GM13977 (cell line): ENCODE measurements around the gene CCR5AS.

Source experiments
- DNase-seq: peaks from one replicate; pipeline ENCODE4 v3.0.0; 2012; ENCODE audit warnings: low spot score
- CTCF ChIP-seq: IDR thresholded peaks from 2 replicates; pipeline ENCODE4 v1.5.1; 2012; ENCODE audit warnings: mild to moderate bottlenecking, control low read depth; ENCODE audit not compliant: insufficient read depth; ENCODE audit errors: extremely low read depth, missing control alignments
- in situ Hi-C: fragments of 300-500 bp; cut with MboI; formaldehyde crosslinking; loops from one replicate; pipeline ENCODE4 v1.12.0; 2022; ENCODE audit warnings: low sequenced_read_pairs, low pct_unique_long_range_greater_than_20kb, mixed read lengths, inconsistent platforms; ENCODE audit not compliant: unreplicated experiment

CCR5AS gene

GRCh38 chr3:46400846-46401245 lies 6.0 kb downstream of the CCR5AS start:
- in situ Hi-C loops = no loop called here
- DNase-seq = no peak

GRCh38 chr3:46400000-46400734 lies 6.7 kb downstream of the CCR5AS start:
- in situ Hi-C loops = loop anchor here (25.0 kb wide), 1 partner anchor 638 kb away; no protein-coding TSS in a partner anchor
- no peak for TF ChIP-seq CTCF
- DNase-seq = no peak

More at GRCh38 chr3:46400846-46401245, 6.0 kb downstream of the CCR5AS start:
- no peak for TF ChIP-seq CTCF

GRCh38 chr3:46399557-46399956 lies 7.3 kb downstream of the CCR5AS start:
- TF ChIP-seq CTCF = no peak
- in situ Hi-C loops = loop anchor here (25.0 kb wide), 1 partner anchor 637 kb away; no protein-coding TSS in a partner anchor
- DNase-seq = no peak

GRCh38 chr3:46399098-46399497 lies 7.8 kb downstream of the CCR5AS start:
- no peak for DNase-seq
- in situ Hi-C loops = loop anchor here (25.0 kb wide), 1 partner anchor 637 kb away; no protein-coding TSS in a partner anchor
- TF ChIP-seq CTCF = no peak

- in situ Hi-C loops = loop anchor here (25.0 kb wide), 1 partner anchor 636 kb away; no protein-coding TSS in a partner anchor
- TF ChIP-seq CTCF = no peak
- no peak for DNase-seq
These were observed 8.5 kb downstream of the CCR5AS start for GRCh38 chr3:46398186-46398955.

GRCh38 chr3:46397111-46397510 lies 9.8 kb downstream of the CCR5AS start:
- in situ Hi-C loops = loop anchor here (25.0 kb wide), 1 partner anchor 635 kb away; no protein-coding TSS in a partner anchor
- TF ChIP-seq CTCF = no peak
- no peak for DNase-seq
